ENCODE measurements around the gene PRKCE. TPM values are rescaled to one million over a fixed set of nuclear protein-coding genes. Genes with fewer than 3 reads are reported as not detected.

The PRKCE gene
- total RNA-seq, 1 experiment from 2014 or later: 14.8 TPM

GRCh38 chr2:45826884-45827635, 175.6 kb downstream of the PRKCE start:
- TF ChIP-seq SIN3A (IDR thresholded peaks at IDR 0.05; ENCODE audit: low read depth) (no peak), ATF3 (IDR thresholded peaks at IDR 0.05) (no peak), CEBPB (IDR thresholded peaks at IDR 0.05; ENCODE audit: low read depth) (no peak), EZH2 (IDR thresholded peaks at IDR 0.05) (no peak), YY1 (IDR thresholded peaks at IDR 0.05; ENCODE audit: extremely low read depth, insufficient replicate concordance, low read depth, low read length) (no peak), POLR2AphosphoS5 (IDR thresholded peaks at IDR 0.05; ENCODE audit: low read depth, low read length) (no peak), SP1 (IDR thresholded peaks at IDR 0.05; ENCODE audit: low read depth) (no peak), EGR1 (IDR thresholded peaks at IDR 0.05; ENCODE audit: low read depth) (no peak), TCF7L2 (IDR thresholded peaks at IDR 0.05; ENCODE audit: borderline replicate concordance, extremely low read depth, insufficient read depth, insufficient read length) (no peak)
- TF ChIP-seq, protein P1, sequence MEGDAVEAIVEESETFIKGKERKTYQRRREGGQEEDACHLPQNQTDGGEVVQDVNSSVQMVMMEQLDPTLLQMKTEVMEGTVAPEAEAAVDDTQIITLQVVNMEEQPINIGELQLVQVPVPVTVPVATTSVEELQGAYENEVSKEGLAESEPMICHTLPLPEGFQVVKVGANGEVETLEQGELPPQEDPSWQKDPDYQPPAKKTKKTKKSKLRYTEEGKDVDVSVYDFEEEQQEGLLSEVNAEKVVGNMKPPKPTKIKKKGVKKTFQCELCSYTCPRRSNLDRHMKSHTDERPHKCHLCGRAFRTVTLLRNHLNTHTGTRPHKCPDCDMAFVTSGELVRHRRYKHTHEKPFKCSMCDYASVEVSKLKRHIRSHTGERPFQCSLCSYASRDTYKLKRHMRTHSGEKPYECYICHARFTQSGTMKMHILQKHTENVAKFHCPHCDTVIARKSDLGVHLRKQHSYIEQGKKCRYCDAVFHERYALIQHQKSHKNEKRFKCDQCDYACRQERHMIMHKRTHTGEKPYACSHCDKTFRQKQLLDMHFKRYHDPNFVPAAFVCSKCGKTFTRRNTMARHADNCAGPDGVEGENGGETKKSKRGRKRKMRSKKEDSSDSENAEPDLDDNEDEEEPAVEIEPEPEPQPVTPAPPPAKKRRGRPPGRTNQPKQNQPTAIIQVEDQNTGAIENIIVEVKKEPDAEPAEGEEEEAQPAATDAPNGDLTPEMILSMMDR (IDR thresholded peaks at IDR 0.05 in 2 of 3, conservative IDR thresholded peaks at IDR 0.05 in 1 of 3; ENCODE audit: borderline replicate concordance in 1 of 3, insufficient read depth in 1 of 3, low read depth in 2 of 3, low read length in 2 of 3): no peak
- TF ChIP-seq, protein P2, sequence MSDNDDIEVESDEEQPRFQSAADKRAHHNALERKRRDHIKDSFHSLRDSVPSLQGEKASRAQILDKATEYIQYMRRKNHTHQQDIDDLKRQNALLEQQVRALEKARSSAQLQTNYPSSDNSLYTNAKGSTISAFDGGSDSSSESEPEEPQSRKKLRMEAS (IDR thresholded peaks at IDR 0.05): no peak
- H3K27ac ChIP-seq (ENCODE audit: low read depth, low read length): no peak overlapping the region
- ATAC-seq: no peak
- peaks cover 9 to 13% of the 10 kb centered on the region in 2 experiments; a peak in 2 of 4 replicates for H3K9me3 ChIP-seq (ENCODE audit: control insufficient read depth in 1 of 2, insufficient read depth in 1 of 2, low read depth in 1 of 2, low read length in 2 of 2)
- H3K4me3 ChIP-seq (replicated peaks in 1 of 2; ENCODE audit: low read depth in 1 of 2, low read length in 2 of 2): no peak overlapping the region
- CTCF ChIA-PET: no interaction called here
- RAD21 ChIA-PET (ENCODE audit: low non-redundant PET in 1 of 2, low total read pairs in 2 of 2, uncharacterized antibody in 2 of 2, unreplicated experiment in 2 of 2): no interaction called here
- H3K4me1 ChIP-seq (ENCODE audit: control insufficient read depth in 1 of 2, insufficient read depth in 2 of 2, low read length in 2 of 2): peaks cover 4 to 5% of the 10 kb centered on the region in 2 experiments
- no TSS peak for BruUV-seq (replicated peaks)
- intact Hi-C loops (cut with micrococcal nuclease): no loop called here
- no peak overlapping the region for H2AFZ ChIP-seq (ENCODE audit: low read depth, low read length, poor library complexity, severe bottlenecking)
- no peak for DNase-seq (ENCODE audit: low read depth, low spot score)
- H3K36me3 ChIP-seq (ENCODE audit: control insufficient read depth in 1 of 2, insufficient read depth in 2 of 2, low read length in 2 of 2): no peaks in the 10 kb centered on the region
- H3K4me2 ChIP-seq (ENCODE audit: low read length): no peak overlapping the region
- H3K27me3 ChIP-seq (ENCODE audit: insufficient read depth, low read length): no peaks in the 10 kb centered on the region
- H3K9ac ChIP-seq (ENCODE audit: low read length): no peak overlapping the region
- no peaks in the 10 kb centered on the region for H4K20me1 ChIP-seq (ENCODE audit: insufficient read depth)
- POLR2A ChIA-PET: no interaction called here
- H3K79me2 ChIP-seq (ENCODE audit: insufficient read depth, low read length): peaks cover 10% of the 10 kb centered on the region; the same call in 1 of the 2 replicates
- no peaks in the 10 kb centered on the region for H3K9me2 ChIP-seq (ENCODE audit: insufficient read depth)
